ENCODE results near the gene TCP11L2.

TCP11L2 gene

DNA sequence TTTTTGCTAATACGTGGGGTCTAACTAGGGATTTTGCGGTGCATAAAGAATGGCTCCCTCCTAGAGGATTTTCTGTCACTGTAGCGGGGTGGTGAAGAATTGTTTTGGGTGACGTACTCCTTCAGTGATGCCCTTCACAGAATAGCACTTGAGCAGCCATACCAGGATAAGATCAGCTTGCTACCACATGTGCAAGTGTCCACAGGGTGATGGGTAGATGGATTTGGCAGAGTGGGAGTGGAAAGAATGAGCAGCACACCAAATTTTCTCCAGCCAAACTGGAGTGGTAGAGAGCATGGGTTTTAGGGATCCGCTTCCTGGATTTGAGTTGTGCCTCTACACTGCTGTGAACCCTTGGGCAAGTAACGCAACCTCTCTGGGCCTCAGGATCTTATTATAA is 2.3 kb downstream of the TCP11L2 start:
- H3K9me2 ChIP-seq (replicated peaks; ENCODE audit: control insufficient read depth, low read length) = no peaks in the 10 kb centered on the region
- H3K36me3 ChIP-seq (ENCODE audit: control insufficient read depth, low read length) = no peaks in the 10 kb centered on the region
- no peaks in the 10 kb centered on the region for H3F3A ChIP-seq (ENCODE audit: control insufficient read depth, insufficient read depth)
- no peaks in the 10 kb centered on the region for H3K79me2 ChIP-seq (ENCODE audit: control insufficient read depth, low read length)
- H3K9me3 ChIP-seq (ENCODE audit: control insufficient read depth, insufficient read depth, low read length) = no peaks in the 10 kb centered on the region
- H3K27ac ChIP-seq (ENCODE audit: low read depth, low read length) = no peak overlapping the region
- no peaks in the 10 kb centered on the region; the same call in 1 of the 2 replicates for H3K27me3 ChIP-seq (ENCODE audit: control insufficient read depth, low read length)
- no peak overlapping the region for H3K4me3 ChIP-seq (ENCODE audit: low read length)
- H3K4me1 ChIP-seq (ENCODE audit: control insufficient read depth, low read length) = peaks cover 21% of the 10 kb centered on the region
- H4K20me1 ChIP-seq (ENCODE audit: control insufficient read depth, insufficient read depth, low read depth, low read length) = no peaks in the 10 kb centered on the region
- TF ChIP-seq, protein P1, sequence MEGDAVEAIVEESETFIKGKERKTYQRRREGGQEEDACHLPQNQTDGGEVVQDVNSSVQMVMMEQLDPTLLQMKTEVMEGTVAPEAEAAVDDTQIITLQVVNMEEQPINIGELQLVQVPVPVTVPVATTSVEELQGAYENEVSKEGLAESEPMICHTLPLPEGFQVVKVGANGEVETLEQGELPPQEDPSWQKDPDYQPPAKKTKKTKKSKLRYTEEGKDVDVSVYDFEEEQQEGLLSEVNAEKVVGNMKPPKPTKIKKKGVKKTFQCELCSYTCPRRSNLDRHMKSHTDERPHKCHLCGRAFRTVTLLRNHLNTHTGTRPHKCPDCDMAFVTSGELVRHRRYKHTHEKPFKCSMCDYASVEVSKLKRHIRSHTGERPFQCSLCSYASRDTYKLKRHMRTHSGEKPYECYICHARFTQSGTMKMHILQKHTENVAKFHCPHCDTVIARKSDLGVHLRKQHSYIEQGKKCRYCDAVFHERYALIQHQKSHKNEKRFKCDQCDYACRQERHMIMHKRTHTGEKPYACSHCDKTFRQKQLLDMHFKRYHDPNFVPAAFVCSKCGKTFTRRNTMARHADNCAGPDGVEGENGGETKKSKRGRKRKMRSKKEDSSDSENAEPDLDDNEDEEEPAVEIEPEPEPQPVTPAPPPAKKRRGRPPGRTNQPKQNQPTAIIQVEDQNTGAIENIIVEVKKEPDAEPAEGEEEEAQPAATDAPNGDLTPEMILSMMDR (IDR thresholded peaks at IDR 0.05; ENCODE audit: low read depth, low read length, poor library complexity, severe bottlenecking) = no peak
- no peak for TF ChIP-seq EZH2phosphoT487 (IDR thresholded peaks at IDR 0.05; ENCODE audit: borderline replicate concordance, low read length)
- H3K4me2 ChIP-seq (ENCODE audit: low read length) = no peak overlapping the region

DNA sequence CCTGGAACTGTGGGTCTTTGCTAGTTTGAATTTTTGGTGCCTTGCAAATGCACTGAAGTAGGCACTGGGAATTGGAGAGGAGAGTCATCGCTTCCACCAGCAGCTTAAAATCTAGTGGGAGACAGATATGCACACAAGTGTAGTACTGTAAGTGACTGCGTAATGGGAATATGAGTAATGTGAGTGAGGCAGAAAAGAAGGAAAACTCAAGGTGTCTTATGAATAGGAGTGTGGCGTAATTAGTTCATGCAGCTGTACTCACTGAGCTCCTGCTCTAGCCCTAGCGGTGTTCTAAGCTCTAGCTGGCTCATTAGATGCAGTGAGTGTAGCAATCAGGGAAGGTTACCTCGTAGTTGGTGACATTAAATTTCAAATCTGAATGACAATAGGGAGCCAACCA is 2.8 kb downstream of the TCP11L2 start:
- Histone ChIP-seq H3K9me2 (replicated peaks; ENCODE audit: control insufficient read depth, low read length) (no peaks in the 10 kb centered on the region), H3K4me1 (ENCODE audit: control insufficient read depth, low read length) (peaks cover 21% of the 10 kb centered on the region), H4K20me1 (ENCODE audit: control insufficient read depth, insufficient read depth, low read depth, low read length) (no peaks in the 10 kb centered on the region), H3K4me3 (ENCODE audit: low read length) (no peak overlapping the region), H3K9me3 (ENCODE audit: control insufficient read depth, insufficient read depth, low read length) (no peaks in the 10 kb centered on the region), H3K79me2 (ENCODE audit: control insufficient read depth, low read length) (no peaks in the 10 kb centered on the region), H3K4me2 (ENCODE audit: low read length) (no peak overlapping the region), H3F3A (ENCODE audit: control insufficient read depth, insufficient read depth) (no peaks in the 10 kb centered on the region), H3K27ac (ENCODE audit: low read depth, low read length) (no peak overlapping the region), H3K27me3 (ENCODE audit: control insufficient read depth, low read length) (no peaks in the 10 kb centered on the region; the same call in 1 of the 2 replicates), H3K36me3 (ENCODE audit: control insufficient read depth, low read length) (no peaks in the 10 kb centered on the region)
- TF ChIP-seq, protein P1 (IDR thresholded peaks at IDR 0.05; ENCODE audit: low read depth, low read length, poor library complexity, severe bottlenecking) = no peak
- no peak for TF ChIP-seq EZH2phosphoT487 (IDR thresholded peaks at IDR 0.05; ENCODE audit: borderline replicate concordance, low read length)

DNA sequence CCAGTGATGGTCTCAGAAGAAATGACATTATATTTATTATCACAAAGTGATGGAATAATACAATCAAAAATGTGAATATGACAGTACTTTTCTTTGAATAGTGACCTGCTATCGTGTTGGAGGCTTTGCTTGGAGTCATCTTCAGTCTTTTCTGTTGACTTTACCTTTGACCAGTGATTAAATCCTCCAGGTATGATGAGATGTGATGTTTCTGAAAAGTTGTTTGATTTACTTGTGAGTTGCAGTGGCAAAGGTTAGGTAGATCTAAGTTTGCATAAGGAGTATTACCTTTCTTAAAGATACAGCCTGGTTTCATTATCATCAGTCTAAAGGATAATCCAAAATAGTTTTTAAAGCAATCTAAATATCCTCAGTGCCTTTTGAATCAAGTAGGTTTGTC is 4.6 kb downstream of the TCP11L2 start:
- peaks cover 5% of the 10 kb centered on the region for H3K27me3 ChIP-seq (ENCODE audit: control insufficient read depth, low read length)
- H3K4me3 ChIP-seq (ENCODE audit: low read length) = no peak overlapping the region
- no peaks in the 10 kb centered on the region for H3K9me2 ChIP-seq (replicated peaks; ENCODE audit: control insufficient read depth, low read length)
- no peak overlapping the region for H3K4me2 ChIP-seq (ENCODE audit: low read length)
- H3K4me1 ChIP-seq (ENCODE audit: control insufficient read depth, low read length) = peaks cover 25% of the 10 kb centered on the region
- no peaks in the 10 kb centered on the region for H3K36me3 ChIP-seq (ENCODE audit: control insufficient read depth, low read length)
- no peaks in the 10 kb centered on the region for H3K79me2 ChIP-seq (ENCODE audit: control insufficient read depth, low read length)
- no peaks in the 10 kb centered on the region for H3K9me3 ChIP-seq (ENCODE audit: control insufficient read depth, insufficient read depth, low read length)
- H4K20me1 ChIP-seq (ENCODE audit: control insufficient read depth, insufficient read depth, low read depth, low read length) = no peaks in the 10 kb centered on the region
- no peak overlapping the region for H3K27ac ChIP-seq (ENCODE audit: low read depth, low read length)
- TF ChIP-seq, protein P1 (IDR thresholded peaks at IDR 0.05; ENCODE audit: low read depth, low read length, poor library complexity, severe bottlenecking) = no peak
- no peak for TF ChIP-seq EZH2phosphoT487 (IDR thresholded peaks at IDR 0.05; ENCODE audit: borderline replicate concordance, low read length)
- H3F3A ChIP-seq (ENCODE audit: control insufficient read depth, insufficient read depth) = no peaks in the 10 kb centered on the region

Data from DOHH2 (cell line).